NCI-H345 treated with DMSO at 0.1 percent for 48 hours (cell line): ENCODE data around the gene SWAP70.

Experiments
- DNase-seq: peaks from one replicate; lab custom pipeline; 2025; ENCODE audit not compliant: unreplicated experiment; lab: John Stamatoyannopoulos, UW

Gene SWAP70

DNA sequence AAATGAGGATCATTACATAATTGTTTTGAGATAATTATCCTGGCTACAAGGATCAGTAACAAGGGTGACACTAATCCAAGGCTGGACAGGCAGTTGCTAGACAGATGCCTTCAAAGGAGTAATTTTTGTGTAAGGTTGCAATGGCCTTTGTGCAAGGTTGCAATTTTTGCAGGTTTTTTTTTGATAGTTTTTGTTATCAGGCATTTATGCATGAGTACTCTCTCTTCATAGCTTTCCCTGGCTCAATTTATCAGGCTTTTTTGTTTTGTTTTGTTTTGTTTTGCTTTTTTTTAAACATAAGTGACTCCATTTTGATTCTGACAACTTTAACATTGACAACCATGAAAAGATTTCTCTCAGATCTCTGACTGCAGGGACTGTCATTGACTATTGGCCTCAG, 110.2 kb downstream of the SWAP70 start:
- no peak for DNase-seq

DNA sequence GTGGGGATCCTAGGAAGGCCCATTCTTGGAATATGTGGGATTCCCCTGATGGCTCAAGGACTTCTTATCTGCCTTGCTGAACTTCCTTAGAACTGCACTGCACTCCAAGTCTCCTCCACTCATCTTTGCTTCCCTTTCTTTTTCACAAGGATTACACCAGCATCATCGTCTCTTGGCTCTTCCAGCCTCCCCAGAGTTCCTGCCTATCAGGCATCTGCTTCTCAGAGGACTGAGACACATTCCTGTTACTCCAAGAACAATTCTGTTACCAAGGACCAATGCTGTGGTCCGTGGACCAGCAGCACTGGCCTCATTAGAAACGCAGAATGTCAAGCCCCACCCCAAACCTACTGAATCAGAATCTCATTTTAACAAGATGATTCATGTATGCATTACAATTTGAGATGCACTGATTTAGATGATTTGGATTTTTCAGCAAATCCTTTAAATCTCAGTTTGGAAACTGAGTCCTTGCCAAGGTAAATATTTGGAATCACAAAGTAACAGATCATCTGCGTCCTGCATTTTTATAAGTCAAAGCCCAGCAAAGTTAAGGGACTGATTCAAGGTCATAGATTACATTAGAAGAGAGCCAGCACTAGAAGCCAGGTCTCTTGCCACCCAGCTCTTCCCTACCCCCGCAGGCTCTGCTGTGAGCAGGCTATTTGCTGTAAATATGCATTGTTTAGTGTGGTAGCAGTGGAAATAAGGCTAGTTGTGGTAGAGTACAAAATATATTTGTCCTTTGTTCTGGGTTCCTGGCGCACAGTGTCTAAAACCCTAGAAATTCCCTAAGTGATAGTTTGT, 110.9 kb downstream of the SWAP70 start:
- no peak for DNase-seq

DNA sequence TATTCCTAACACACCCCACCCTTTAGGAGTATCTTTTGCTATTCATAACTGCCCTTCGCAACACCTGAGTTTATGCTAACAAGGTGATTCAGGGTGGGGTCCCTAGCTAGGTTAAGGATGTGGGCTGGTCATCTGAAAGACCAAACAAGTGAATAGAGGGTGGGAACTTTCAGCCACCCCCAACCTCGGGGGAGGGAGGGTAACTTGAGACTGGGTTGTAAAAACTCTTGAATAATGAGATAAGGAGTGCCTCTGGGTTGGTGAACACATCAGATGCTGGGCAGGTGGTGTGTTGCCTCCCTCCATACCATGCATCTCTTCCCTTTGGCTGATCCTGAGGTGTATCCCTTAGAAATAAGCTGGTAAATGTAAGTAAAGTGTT, 111.5 kb downstream of the SWAP70 start:
- DNase-seq, result no peak

DNA sequence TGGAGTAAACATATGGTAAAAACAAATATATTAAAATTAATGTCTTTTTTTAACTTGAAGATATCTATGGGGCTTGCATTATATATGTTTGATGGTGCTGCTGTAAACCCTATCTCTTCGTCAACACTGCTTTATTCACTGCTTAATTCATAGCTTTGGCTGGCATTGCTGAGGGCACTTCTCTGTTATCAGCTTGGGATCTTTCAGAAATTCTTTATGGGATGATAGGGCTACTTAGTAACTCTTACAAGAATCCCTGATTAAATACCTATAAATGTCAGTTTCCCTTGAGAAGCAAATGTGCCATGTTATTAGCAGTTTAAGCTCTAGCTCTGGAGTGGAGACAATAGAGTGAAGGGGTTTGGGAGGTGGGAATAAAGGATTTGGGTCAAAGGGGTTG, 112.3 kb downstream of the SWAP70 start:
- no peak for DNase-seq

DNA sequence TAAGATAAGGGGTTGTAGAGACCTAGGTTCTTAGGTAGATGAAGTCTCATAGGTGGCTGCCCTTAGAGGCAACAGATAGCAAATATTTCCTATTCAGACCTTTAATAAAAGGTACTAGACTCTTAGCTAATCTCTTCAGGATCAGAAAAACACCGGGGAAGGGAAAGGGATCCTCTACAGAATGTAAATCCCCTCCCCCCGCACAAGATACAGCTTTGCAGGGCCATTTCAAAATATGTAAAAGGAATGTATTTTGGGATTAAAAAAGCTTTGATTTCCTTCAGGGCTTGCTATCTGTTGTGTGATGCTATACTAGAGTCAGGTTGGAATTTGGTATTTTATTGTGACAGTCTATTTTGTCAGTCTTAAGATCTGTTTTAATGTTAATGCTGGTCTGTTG, 113.2 kb downstream of the SWAP70 start:
- no peak for DNase-seq

DNA sequence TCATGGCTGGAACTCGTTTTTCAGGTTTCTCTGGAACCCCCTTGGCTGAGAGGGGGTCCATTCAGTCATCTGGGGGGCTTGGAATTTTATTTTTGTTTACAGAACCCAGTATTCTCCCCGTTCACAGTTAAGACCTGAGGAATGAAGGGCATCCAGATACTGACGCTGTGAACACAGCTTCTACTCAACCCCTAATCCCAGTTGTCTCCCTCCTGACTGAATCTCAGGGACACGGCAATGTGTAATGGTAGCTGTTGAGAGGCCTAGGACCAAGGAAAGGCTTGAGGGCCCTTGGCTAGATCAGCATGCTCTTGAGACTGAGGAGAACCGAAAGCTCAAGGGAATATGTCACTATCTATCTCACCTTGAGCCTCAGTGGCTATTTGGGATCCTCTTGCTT, 113.6 kb downstream of the SWAP70 start:
- no peak for DNase-seq

DNA sequence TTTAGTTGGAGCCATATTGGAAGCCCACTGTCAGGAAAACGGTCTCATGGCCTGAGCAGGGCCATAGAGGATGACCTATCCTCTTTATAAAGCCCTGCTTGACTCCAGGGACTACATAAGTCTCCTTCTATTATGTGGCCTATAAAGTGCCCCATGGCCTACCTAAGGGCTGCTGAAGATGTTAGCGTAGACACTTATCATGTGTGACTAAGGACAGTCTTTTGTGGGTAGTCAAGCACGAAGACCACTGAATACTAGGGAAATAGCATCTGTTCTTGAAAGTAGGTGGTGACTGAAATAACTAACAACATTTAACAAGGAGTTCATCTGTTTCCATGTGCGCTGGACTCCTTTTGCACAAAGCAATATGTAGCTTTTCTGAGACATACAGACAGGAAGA, 117.1 kb downstream of the SWAP70 start:
- no peak for DNase-seq

DNA sequence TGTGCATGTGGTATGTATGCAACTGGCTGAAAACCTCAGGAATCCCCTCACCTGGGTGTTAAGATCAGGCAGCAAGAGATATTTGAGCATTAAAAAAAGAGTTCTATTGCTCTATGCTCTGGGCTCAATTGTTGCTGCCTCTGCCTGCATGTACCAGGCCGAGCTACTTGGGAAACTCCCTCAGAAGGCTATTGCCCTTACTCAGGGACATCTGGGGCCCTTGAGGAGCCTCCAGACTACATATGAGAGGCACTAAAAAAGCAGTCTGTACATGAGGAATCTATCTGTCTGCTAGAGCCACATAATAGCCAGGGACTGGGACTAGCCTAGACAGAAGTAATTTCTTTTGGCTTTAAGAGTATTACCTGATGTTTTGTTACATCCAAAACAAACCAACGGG, 120.1 kb downstream of the SWAP70 start:
- DNase-seq, result no peak

DNA sequence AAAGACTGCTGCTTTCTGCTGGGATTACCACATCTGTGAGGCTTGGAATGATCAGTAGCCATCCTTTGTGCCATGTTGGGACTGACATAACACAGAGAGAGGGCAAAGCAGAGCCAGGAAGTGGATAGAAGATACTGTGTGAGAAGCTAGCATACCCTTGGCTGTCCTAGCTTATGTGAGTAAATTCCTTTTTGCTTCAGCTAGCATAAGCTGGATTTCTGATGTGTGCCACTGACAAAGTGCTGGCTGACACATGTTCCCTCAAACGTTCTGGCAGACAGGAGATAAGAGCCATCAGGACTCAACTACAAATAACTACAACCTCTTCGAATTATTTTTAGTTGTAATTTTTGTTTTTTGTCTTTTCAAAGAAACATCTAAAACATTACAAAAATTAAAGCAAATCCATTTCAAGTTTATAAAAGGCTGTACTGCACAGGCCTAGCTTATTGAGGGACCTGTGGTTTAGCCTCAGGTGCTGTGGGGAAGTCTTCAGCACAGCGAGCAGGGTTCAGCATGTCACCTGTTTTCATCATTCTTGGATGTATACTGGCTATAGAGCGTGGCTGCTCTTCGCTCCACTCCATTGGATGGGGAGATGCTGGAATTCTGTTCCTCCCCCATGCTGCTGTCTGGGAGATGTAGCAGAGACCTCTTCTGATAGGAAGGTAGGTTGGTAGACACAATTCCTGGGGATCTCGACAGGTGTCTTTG, 120.9 kb downstream of the SWAP70 start:
- DNase-seq, result no peak

DNA sequence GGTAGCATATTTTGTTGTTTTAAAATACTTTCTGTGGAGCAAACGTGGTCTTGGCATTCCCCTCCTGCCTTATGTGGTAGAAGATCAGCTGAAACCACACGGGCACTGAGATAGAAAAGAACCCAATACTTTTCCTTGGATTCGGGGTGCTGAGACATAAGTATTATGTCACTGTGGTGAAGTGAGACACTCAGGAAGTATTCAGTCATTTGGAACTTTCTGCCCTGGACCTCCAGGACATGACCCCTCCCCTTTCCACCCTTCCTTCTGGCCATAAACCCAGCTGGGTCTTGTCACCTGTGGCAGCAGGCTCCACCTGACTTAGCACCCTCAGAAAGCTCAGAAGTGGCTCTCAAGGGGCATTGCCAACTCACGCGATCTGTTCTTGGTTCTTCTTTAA, 123.4 kb downstream of the SWAP70 start:
- no peak for DNase-seq

DNA sequence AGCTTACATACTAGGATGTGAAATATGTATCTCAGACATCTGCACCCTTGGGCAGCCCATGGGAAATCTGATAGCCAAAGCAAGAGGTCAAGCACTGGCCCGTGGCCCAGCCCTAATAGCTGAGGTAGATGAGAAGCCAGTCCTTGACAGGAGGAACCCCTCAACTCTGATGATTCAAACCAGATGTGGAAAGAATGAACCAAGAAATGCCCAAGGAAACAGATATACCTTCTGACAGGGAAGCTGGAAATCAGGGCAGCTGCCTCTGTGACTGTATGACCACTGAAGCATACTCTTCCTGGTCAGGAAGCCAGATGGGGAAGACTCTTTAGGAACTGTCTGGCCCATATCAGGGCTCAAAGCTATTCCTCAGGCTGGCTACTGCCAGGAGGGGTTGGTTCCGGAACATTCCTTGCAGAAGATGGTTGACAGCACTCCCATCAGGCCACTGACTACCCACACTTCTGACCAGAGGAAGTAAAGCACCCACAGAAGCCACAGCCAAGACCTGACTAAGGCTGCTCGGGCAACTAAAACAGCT, 124.2 kb downstream of the SWAP70 start:
- DNase-seq, result no peak

DNA sequence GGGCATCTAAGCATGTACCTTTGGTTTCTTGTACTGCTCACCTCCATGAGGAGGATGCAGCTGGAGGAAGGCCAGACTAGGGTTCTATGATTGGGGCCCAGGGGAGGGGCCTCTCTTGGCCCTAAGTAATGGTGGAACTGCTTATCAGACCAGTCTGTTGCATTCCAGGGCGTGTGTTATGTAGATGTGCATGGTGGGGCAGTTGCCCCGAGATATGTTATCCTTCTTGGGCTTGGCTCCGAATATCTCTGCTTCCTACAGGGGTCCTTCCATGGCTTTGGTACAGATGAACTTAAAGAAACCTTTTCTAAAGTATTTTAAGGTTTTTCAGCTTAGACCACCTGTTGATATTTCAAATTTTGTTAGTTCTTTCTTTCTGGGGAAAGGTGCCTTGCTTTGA, 126.0 kb downstream of the SWAP70 start:
- no peak for DNase-seq

DNA sequence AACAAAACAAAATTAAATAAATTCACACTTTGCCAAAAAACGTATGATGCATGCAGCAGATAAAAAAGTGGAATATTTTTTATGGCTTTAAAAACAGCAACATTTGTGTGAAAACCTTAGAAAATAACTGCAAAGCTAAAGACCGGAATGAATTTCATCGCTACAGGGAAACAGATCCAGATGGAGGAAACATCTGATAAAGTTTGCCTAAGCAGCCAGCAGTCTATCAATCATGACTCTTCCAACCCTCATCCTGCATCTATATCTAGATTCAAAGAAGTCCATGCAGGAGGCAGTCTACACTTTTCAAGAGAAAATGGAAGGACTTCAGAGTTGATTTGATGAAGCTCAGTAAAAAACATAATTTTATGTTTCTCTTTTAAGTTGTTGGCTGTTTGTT, 126.8 kb downstream of the SWAP70 start:
- DNase-seq, result no peak

DNA sequence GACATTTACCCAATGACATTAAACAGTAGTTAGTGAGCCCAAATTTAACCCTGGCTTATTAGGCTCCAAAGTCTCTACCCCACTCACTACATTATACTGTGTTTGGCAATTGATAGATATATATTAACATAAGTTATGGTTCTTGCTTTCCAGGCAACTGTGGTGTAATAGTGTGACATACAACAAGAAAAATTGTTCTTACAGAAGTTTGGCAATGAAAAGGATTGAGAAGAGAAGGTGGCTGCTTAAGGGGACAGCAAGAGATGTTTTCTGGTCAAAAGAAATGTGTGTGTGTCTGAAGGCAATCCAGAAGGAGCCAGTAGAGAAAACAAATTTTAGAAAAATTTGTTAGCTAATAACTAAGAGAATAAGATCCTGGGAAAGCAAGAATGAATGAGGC, 132.4 kb downstream of the SWAP70 start:
- no peak for DNase-seq

DNA sequence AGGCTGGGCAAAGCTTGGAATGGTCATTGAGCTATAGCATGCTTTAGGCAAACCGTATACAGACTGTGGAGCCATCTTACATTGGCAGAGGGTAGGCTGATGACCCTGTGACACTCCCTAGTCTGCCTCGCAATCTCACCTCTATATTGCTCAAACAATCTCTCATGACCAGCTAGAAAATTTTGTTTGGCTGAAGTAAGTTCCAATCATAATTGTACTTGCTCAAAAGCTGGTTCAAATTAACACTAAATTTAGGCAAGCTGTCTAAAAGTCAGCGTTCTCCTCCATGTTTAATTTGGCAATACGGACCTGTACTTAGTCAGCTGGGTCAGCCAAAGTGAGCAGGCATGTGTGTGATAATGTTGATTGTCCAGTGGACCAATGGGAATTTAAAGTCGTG, 133.0 kb downstream of the SWAP70 start:
- no peak for DNase-seq

DNA sequence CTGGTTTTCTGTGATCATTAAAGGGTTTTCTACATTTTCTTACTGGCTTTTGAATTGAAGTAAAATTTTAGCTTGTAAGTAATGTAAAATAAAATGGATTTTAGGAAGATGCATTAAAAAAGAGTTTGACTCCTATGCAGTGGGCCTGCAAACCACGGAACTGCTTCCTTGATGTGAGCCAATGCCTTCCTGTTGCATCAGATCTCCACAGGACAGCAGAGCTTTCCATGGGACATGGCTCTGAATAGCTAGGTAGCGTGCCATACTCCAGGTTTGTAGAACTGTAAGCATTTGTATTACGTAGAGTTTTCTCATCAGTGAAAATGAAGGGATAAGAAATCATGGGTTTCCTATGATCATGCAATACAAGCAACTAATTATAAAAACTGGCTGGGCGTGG, 133.4 kb downstream of the SWAP70 start:
- DNase-seq, result no peak

DNA sequence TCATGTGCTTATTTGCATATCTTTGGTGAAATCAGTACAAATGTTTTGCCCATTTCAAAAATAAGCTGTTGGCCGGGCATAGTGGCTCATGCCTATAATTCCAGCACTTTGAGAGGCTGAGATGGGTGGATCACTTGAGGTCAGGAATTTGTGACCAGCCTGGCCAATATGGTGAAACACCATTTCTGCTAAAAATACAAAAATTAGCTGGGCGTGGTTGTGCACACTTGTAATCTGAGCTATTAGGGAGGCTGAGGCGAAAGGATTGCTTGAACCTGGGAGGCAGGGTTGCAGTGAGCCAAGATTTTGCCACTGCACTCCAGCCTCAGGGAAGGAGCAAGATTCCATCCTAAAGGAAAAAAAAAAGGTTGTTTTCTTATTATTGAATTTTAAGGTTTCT, 136.0 kb downstream of the SWAP70 start:
- DNase-seq, result no peak

DNA sequence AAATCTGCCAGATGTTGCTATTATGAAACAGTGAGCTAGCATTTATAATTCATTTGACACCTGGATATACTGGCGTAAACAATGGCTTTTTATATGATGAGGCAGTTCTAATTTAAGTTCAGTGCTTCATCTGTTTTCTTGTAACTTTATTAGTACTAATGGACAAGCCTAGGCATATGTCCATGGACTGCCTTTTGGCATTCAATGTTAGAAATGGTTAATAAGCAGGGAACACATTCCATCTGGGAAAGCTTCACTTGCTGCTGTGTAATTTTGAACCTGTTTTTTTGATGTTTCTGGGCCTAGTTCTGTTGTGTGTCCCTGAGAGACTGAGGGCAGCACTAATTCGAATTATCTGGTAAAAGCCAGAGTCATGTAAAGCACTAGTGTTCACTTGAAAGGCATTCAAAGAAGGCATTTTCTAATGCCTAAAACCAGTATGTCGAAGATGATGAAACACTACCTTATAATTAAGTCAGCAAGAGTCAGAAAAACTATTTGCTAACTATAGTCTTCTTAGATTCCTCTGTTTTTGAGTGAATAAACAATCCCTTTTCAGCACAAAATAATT, 138.5 kb downstream of the SWAP70 start:
- DNase-seq, result no peak
